Measurements from ENCODE around the gene IL9. TPM values are rescaled to one million over a fixed set of nuclear protein-coding genes. Genes with fewer than 3 reads are reported as not detected.

The IL9 gene
- total RNA-seq, 1 donor from 2014 or later: not detected

GRCh38 chr5:135894789-135895188 lies 852 bp downstream of the IL9 start:
- TF ChIP-seq CTCF (IDR thresholded peaks at IDR 0.05; ENCODE audit: unreplicated experiment): no peak
- H3K4me1 Mint-ChIP-seq (ENCODE audit: unreplicated experiment): no peaks in the 10 kb centered on the region
- DNase-seq (ENCODE audit: low spot score): no peak
- no peaks in the 10 kb centered on the region for H3K9me3 Mint-ChIP-seq (ENCODE audit: unreplicated experiment)
- H3K36me3 Mint-ChIP-seq (ENCODE audit: low read depth, unreplicated experiment): no peaks in the 10 kb centered on the region
- H3K4me3 Mint-ChIP-seq (ENCODE audit: unreplicated experiment): no peak overlapping the region
- H3K27me3 Mint-ChIP-seq (ENCODE audit: unreplicated experiment): no peaks in the 10 kb centered on the region
- H3K27ac Mint-ChIP-seq (ENCODE audit: unreplicated experiment): no peak overlapping the region

GRCh38 chr5:135894276-135894675 lies 1.4 kb downstream of the IL9 start:
- no peak for DNase-seq (ENCODE audit: low spot score)
- H3K27me3 Mint-ChIP-seq (ENCODE audit: unreplicated experiment): no peaks in the 10 kb centered on the region
- H3K27ac Mint-ChIP-seq (ENCODE audit: unreplicated experiment): no peak overlapping the region
- no peaks in the 10 kb centered on the region for H3K4me1 Mint-ChIP-seq (ENCODE audit: unreplicated experiment)
- H3K4me3 Mint-ChIP-seq (ENCODE audit: unreplicated experiment): no peak overlapping the region
- H3K36me3 Mint-ChIP-seq (ENCODE audit: low read depth, unreplicated experiment): no peaks in the 10 kb centered on the region
- no peak for TF ChIP-seq CTCF (IDR thresholded peaks at IDR 0.05; ENCODE audit: unreplicated experiment)
- no peaks in the 10 kb centered on the region for H3K9me3 Mint-ChIP-seq (ENCODE audit: unreplicated experiment)

GRCh38 chr5:135891791-135892190 lies 3.9 kb downstream of the IL9 start:
- no peak for TF ChIP-seq CTCF (IDR thresholded peaks at IDR 0.05; ENCODE audit: unreplicated experiment)
- Mint-ChIP-seq H3K27ac (ENCODE audit: unreplicated experiment) (no peak overlapping the region), H3K9me3 (ENCODE audit: unreplicated experiment) (no peaks in the 10 kb centered on the region), H3K4me1 (ENCODE audit: unreplicated experiment) (no peaks in the 10 kb centered on the region), H3K36me3 (ENCODE audit: low read depth, unreplicated experiment) (no peaks in the 10 kb centered on the region), H3K4me3 (ENCODE audit: unreplicated experiment) (no peak overlapping the region), H3K27me3 (ENCODE audit: unreplicated experiment) (no peaks in the 10 kb centered on the region)
- DNase-seq (ENCODE audit: low spot score): peak; percentile 25

GRCh38 chr5:135891268-135891667 lies 4.4 kb downstream of the IL9 start:
- no peaks in the 10 kb centered on the region for H3K27me3 Mint-ChIP-seq (ENCODE audit: unreplicated experiment)
- H3K4me1 Mint-ChIP-seq (ENCODE audit: unreplicated experiment): no peaks in the 10 kb centered on the region
- no peak for DNase-seq (ENCODE audit: low spot score)
- H3K4me3 Mint-ChIP-seq (ENCODE audit: unreplicated experiment): no peak overlapping the region
- no peaks in the 10 kb centered on the region for H3K36me3 Mint-ChIP-seq (ENCODE audit: low read depth, unreplicated experiment)
- H3K27ac Mint-ChIP-seq (ENCODE audit: unreplicated experiment): no peak overlapping the region
- TF ChIP-seq CTCF (IDR thresholded peaks at IDR 0.05; ENCODE audit: unreplicated experiment): no peak
- H3K9me3 Mint-ChIP-seq (ENCODE audit: unreplicated experiment): no peaks in the 10 kb centered on the region

- TF ChIP-seq CTCF (IDR thresholded peaks at IDR 0.05; ENCODE audit: unreplicated experiment): no peak
- no peaks in the 10 kb centered on the region for H3K9me3 Mint-ChIP-seq (ENCODE audit: unreplicated experiment)
- no peaks in the 10 kb centered on the region for H3K27me3 Mint-ChIP-seq (ENCODE audit: unreplicated experiment)
- H3K27ac Mint-ChIP-seq (ENCODE audit: unreplicated experiment): no peak overlapping the region
- H3K4me1 Mint-ChIP-seq (ENCODE audit: unreplicated experiment): no peaks in the 10 kb centered on the region
- H3K36me3 Mint-ChIP-seq (ENCODE audit: low read depth, unreplicated experiment): no peaks in the 10 kb centered on the region
- no peak for DNase-seq (ENCODE audit: low spot score)
- H3K4me3 Mint-ChIP-seq (ENCODE audit: unreplicated experiment): no peak overlapping the region
Measured at GRCh38 chr5:135890867-135891266, 4.8 kb downstream of the IL9 start.
